HepG2 (cell line): Measurements from ENCODE around the gene LGI4. TPM values are rescaled to one million over a fixed set of nuclear protein-coding genes. Genes with fewer than 3 reads are reported as not detected.

ENCODE experiments used
- AHDC1 ChIP-seq: sonication (generic); formaldehyde crosslinking; IDR thresholded peaks from 2 replicates; pipeline ENCODE4 v1.5.1; 2020; ENCODE audit warnings: mild to moderate bottlenecking, missing genetic modification reagents, borderline replicate concordance
- CERS6 ChIP-seq: sonication (generic); formaldehyde crosslinking; IDR thresholded peaks from 2 replicates; pipeline ENCODE4 v1.5.0; 2020; ENCODE audit warnings: missing genetic modification reagents
- FIP1L1 ChIP-seq: fragments of 200-400 bp; formaldehyde crosslinking; IDR thresholded peaks from 2 replicates; pipeline ENCODE4 v1.6.1; 2018; ENCODE audit warnings: low read depth, mild to moderate bottlenecking, low read length, moderate library complexity, borderline replicate concordance; ENCODE audit not compliant: insufficient read depth
- FOXA3 ChIP-seq: IDR thresholded peaks from 2 replicates; pipeline ENCODE4 v1.6.1; 2016; ENCODE audit warnings: missing genetic modification reagents, missing compliant biosample characterization
- FOXM1 ChIP-seq: sonication (generic); formaldehyde crosslinking; IDR thresholded peaks from 2 replicates; pipeline ENCODE4 v1.5.0; 2020; ENCODE audit warnings: missing genetic modification reagents
- GATAD2A ChIP-seq: IDR thresholded peaks from 2 replicates; pipeline ENCODE4 v1.6.1; 2016
- GLMP ChIP-seq: sonication (generic); formaldehyde crosslinking; IDR thresholded peaks from 2 replicates; pipeline ENCODE4 v1.9.0; 2021; ENCODE audit warnings: missing genetic modification reagents, mild to moderate bottlenecking, borderline replicate concordance
- NCOA1 ChIP-seq: sonication (generic); formaldehyde crosslinking; IDR thresholded peaks from 2 replicates; pipeline ENCODE4 v1.9.0; 2021; ENCODE audit warnings: missing genetic modification reagents
- NFE2L2 ChIP-seq: fragments of 150-350 bp; IDR thresholded peaks from 2 replicates; pipeline ENCODE4 v1.6.1; 2014; ENCODE audit warnings: low read length
- POGZ ChIP-seq: sonication (generic); formaldehyde crosslinking; IDR thresholded peaks from 2 replicates; pipeline ENCODE4 v1.4.0; 2020; ENCODE audit warnings: mild to moderate bottlenecking, missing genetic modification reagents
- SALL2 ChIP-seq: sonication (generic); formaldehyde crosslinking; IDR thresholded peaks from 2 replicates; pipeline ENCODE4 v1.8.1; 2023; ENCODE audit warnings: mild to moderate bottlenecking, missing genetic modification reagents, inconsistent platforms
- SRF ChIP-seq: IDR thresholded peaks from 2 replicates; pipeline ENCODE4 v1.6.1; 2011; ENCODE audit warnings: mild to moderate bottlenecking, low read depth, low read length, moderate library complexity
- SRSF4 ChIP-seq: fragments of 200-400 bp; formaldehyde crosslinking; IDR thresholded peaks from one replicate; pipeline ENCODE4 v1.6.1; 2018; ENCODE audit warnings: mild to moderate bottlenecking, low read depth, low read length, moderate library complexity; ENCODE audit not compliant: poor library complexity, severe bottlenecking
- TRIM22 ChIP-seq: fragments of 450-650 bp; IDR thresholded peaks from 2 replicates; pipeline ENCODE4 v1.6.1; 2017
- ZBTB1 ChIP-seq: sonication (generic); formaldehyde crosslinking; IDR thresholded peaks from 2 replicates; pipeline ENCODE4 v1.4.0; 2020; ENCODE audit warnings: missing genetic modification reagents, borderline replicate concordance
- ZBTB4 ChIP-seq: sonication (generic); formaldehyde crosslinking; IDR thresholded peaks from 2 replicates; pipeline ENCODE4 v1.4.0; 2020; ENCODE audit warnings: missing genetic modification reagents, mild to moderate bottlenecking, borderline replicate concordance
- ZFAT ChIP-seq: sonication (generic); formaldehyde crosslinking; conservative IDR thresholded peaks from 2 replicates; pipeline ENCODE4 v1.8.1; 2023; ENCODE audit warnings: missing genetic modification reagents, inconsistent platforms
- polyA plus RNA-seq, 8 experiments: library from polyadenylated mRNA; depleted of rRNA in 3 of 8; stranded (reverse) in 7 of 8; unstranded in 1 of 8; fragments of >200 nt; fragmentation: Illumina TruSeq in 4 of 8; extraction: Trizol in 4 of 8; gene quantifications; 2 replicates each; pipeline versions ENCODE4 v1.2.1 to v1.2.3, GENCODE V29; 2011 to 2016; ENCODE audit warnings: low read depth in 4 of 8, missing spikeins in 1 of 8, mixed read lengths in 1 of 8; ENCODE audit not compliant: insufficient read depth in 1 of 8
- total RNA-seq, 5 experiments: library from RNA; depleted of rRNA; stranded (reverse); fragments of >200 nt; fragmentation: Illumina TruSeq; extraction: Trizol; gene quantifications; 2 replicates each; pipeline ENCODE4 v1.2.3, GENCODE V29; 2016; ENCODE audit warnings: low read depth in 1 of 5

The LGI4 gene
- total and polyA plus RNA-seq, 2 of the 13 experiments (the other 11 are each of a cell fraction or from before 2014, with no cell fraction given) = 2.8 TPM; not detected in 1

GRCh38 chr19:35136977-35137702 is 2.3 kb upstream of the LGI4 start (continued):
- TF ChIP-seq GLMP (CRISPR knock-in tag) (no peak), AHDC1 (CRISPR knock-in tag) (0 out of 2 replicates have a peak, but pooled peaks have one; percentile 27), ZBTB4 (CRISPR knock-in tag) (no peak), ZBTB1 (0 out of 2 replicates have a peak, but pooled peaks have one; percentile 62), SRF (no peak), POGZ (CRISPR knock-in tag) (peak; percentile 28; the same call in 1 of the 2 replicates), CERS6 (CRISPR knock-in tag) (no peak), FOXA3 (CRISPR knock-in tag) (peak; percentile 66), FIP1L1 (no peak), GATAD2A (CRISPR knock-in tag) (peak; percentile 78; the same call in 1 of the 2 replicates), NCOA1 (no peak), ZFAT (CRISPR knock-in tag) (no peak), NFE2L2 (no peak), SRSF4 (no peak), FOXM1 (CRISPR knock-in tag) (no peak), SALL2 (CRISPR knock-in tag) (no peak), TRIM22 (no peak)
